Uterus (tissue), 2 donors: ENCODE data around the gene COL4A1.

Experiments used
- POLR2A ChIP-seq, 2 donors: fragments of 450-650 bp; IDR thresholded peaks; one replicate each; pipeline ENCODE4 v1.6.1; 2016; ENCODE audit warnings: antibody characterized with exemption in 2 of 2, mild to moderate bottlenecking in 1 of 2, moderate library complexity in 1 of 2
- TF ChIP-seq, protein P1 (sequence below), 4 experiments: fragments of 200-600 bp in 2 of 4; fragments of 450-650 bp in 2 of 4; sonication (generic) in 2 of 4; IDR thresholded peaks; one replicate each; pipeline ENCODE4 v1.5.1; 2016 to 2019; ENCODE audit warnings: antibody characterized with exemption in 4 of 4, mild to moderate bottlenecking in 2 of 4, moderate library complexity in 1 of 4

DNA sequence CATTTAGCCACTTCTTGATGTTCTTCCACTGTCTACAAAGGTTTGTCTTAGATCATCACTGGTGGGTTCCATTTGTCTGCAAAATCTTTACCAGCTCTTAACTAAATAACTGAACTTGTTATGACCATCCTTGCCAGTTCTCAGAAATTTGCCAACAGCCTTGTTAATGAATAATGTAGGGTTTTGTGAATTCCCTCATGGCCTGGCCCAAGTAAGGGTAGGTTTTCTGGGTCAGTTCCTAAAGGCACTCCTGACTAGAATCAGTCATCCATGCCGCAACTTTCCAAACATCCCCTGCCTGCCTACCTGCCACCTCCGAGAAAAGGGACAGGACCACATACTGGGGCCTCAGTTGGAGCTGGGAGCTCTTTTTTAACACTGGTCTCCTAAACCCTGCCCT, 4.0 kb downstream of the COL4A1 start:
- TF ChIP-seq, protein P1, sequence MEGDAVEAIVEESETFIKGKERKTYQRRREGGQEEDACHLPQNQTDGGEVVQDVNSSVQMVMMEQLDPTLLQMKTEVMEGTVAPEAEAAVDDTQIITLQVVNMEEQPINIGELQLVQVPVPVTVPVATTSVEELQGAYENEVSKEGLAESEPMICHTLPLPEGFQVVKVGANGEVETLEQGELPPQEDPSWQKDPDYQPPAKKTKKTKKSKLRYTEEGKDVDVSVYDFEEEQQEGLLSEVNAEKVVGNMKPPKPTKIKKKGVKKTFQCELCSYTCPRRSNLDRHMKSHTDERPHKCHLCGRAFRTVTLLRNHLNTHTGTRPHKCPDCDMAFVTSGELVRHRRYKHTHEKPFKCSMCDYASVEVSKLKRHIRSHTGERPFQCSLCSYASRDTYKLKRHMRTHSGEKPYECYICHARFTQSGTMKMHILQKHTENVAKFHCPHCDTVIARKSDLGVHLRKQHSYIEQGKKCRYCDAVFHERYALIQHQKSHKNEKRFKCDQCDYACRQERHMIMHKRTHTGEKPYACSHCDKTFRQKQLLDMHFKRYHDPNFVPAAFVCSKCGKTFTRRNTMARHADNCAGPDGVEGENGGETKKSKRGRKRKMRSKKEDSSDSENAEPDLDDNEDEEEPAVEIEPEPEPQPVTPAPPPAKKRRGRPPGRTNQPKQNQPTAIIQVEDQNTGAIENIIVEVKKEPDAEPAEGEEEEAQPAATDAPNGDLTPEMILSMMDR (IDR thresholded peaks at IDR 0.05) = no peak
- TF ChIP-seq POLR2A (IDR thresholded peaks at IDR 0.05) = no peak
